IPS-NIHi7 (cell line): ENCODE data around the gene ACKR3.
A peak's percentile ranks its signal among the peaks of the same experiment; 100 is the strongest.

Experiments
- DNase-seq: peaks from one replicate; pipeline ENCODE4 v3.0.0; 2012; ENCODE audit warnings: mixed read lengths; ENCODE audit errors: extremely low spot score

Gene ACKR3

GRCh38 chr2:236569573-236569973 lies at the start of gene ACKR3:
Gene ACKR3, plus strand, starts transcription at chr2:236569825. Its CDS starts 10,641 bp downstream, at chr2:236580466.
- peak; percentile 83 for DNase-seq

GRCh38 chr2:236521556-236521955 lies 48.1 kb upstream of the ACKR3 start:
- no peak for DNase-seq

- DNase-seq, result no peak
Observed at GRCh38 chr2:236523249-236523648, 46.4 kb upstream of the ACKR3 start.

GRCh38 chr2:236525411-236525997 lies 44.1 kb upstream of the ACKR3 start:
- no peak for DNase-seq

GRCh38 chr2:236526455-236527158 lies 43.0 kb upstream of the ACKR3 start:
- no peak for DNase-seq

GRCh38 chr2:236527159-236527630 lies 42.4 kb upstream of the ACKR3 start:
- DNase-seq, result no peak

GRCh38 chr2:236529606-236530005 lies 40.0 kb upstream of the ACKR3 start:
- DNase-seq, result no peak

- DNase-seq, result no peak
Observed at GRCh38 chr2:236530512-236530911, 39.1 kb upstream of the ACKR3 start.

- DNase-seq, result no peak
Observed at GRCh38 chr2:236531195-236531594, 38.4 kb upstream of the ACKR3 start.

- DNase-seq, result no peak
Observed at GRCh38 chr2:236531996-236532395, 37.6 kb upstream of the ACKR3 start.

GRCh38 chr2:236533343-236533742 lies 36.3 kb upstream of the ACKR3 start:
- no peak for DNase-seq

- DNase-seq, result no peak
Observed at GRCh38 chr2:236535024-236535423, 34.6 kb upstream of the ACKR3 start.

GRCh38 chr2:236536727-236537398 lies 32.8 kb upstream of the ACKR3 start:
- no peak for DNase-seq

GRCh38 chr2:236538242-236538641 lies 31.4 kb upstream of the ACKR3 start:
- DNase-seq, result no peak

- no peak for DNase-seq
Observed at GRCh38 chr2:236541008-236541562, 28.5 kb upstream of the ACKR3 start.

GRCh38 chr2:236544362-236544761 lies 25.3 kb upstream of the ACKR3 start:
- DNase-seq, result no peak

GRCh38 chr2:236545248-236545658 lies 24.4 kb upstream of the ACKR3 start:
- DNase-seq, result no peak

GRCh38 chr2:236545814-236546480 lies 23.7 kb upstream of the ACKR3 start:
- no peak for DNase-seq

GRCh38 chr2:236546561-236547002 lies 23.0 kb upstream of the ACKR3 start:
- no peak for DNase-seq

- no peak for DNase-seq
Observed at GRCh38 chr2:236547725-236548124, 21.9 kb upstream of the ACKR3 start.

GRCh38 chr2:236548179-236548921 lies 21.3 kb upstream of the ACKR3 start:
- no peak for DNase-seq
